GM18520 (cell line): ENCODE results near the gene RDH16.
"Not testable (repeated sequence)": the region's sequence is repeated elsewhere in the genome, so short reads cannot be mapped to it uniquely, and the experiment has no call there.

Experiments
- ATAC-seq: cut with Tn5 transposase; IDR thresholded peaks from one replicate; pipeline ENCODE4 v1.9.1; 2021; ENCODE audit not compliant: unreplicated experiment

The RDH16 gene

GRCh38 chr12:56989861-56990610, 32.6 kb upstream of the RDH16 start:
- ATAC-seq = no peak

- no peak for ATAC-seq
Measured at GRCh38 chr12:56988207-56988739, 30.9 kb upstream of the RDH16 start.

- no peak for ATAC-seq
Measured at GRCh38 chr12:56987551-56988053, 30.2 kb upstream of the RDH16 start.

- no peak for ATAC-seq
Measured at GRCh38 chr12:56987011-56987410, 29.6 kb upstream of the RDH16 start.

- not testable (repeated sequence) for ATAC-seq
Measured at GRCh38 chr12:56985714-56986113, 28.3 kb upstream of the RDH16 start.

GRCh38 chr12:56983386-56983785, 26.0 kb upstream of the RDH16 start:
- no peak for ATAC-seq

- not testable (repeated sequence) for ATAC-seq
Measured at GRCh38 chr12:56982578-56983236, 25.3 kb upstream of the RDH16 start.

- ATAC-seq = no peak
Measured at GRCh38 chr12:56980941-56981530, 23.6 kb upstream of the RDH16 start.

GRCh38 chr12:56980268-56980667, 22.9 kb upstream of the RDH16 start:
- ATAC-seq = no peak

GRCh38 chr12:56979628-56980027, 22.2 kb upstream of the RDH16 start:
- ATAC-seq = no peak

GRCh38 chr12:56978397-56979138, 21.2 kb upstream of the RDH16 start:
- ATAC-seq = no peak

- ATAC-seq = not testable (repeated sequence)
Measured at GRCh38 chr12:56977361-56977760, 20.0 kb upstream of the RDH16 start.

GRCh38 chr12:56974224-56974623, 16.8 kb upstream of the RDH16 start:
- not testable (repeated sequence) for ATAC-seq

- ATAC-seq = not testable (repeated sequence)
Measured at GRCh38 chr12:56968910-56969309, 11.5 kb upstream of the RDH16 start.

- not testable (repeated sequence) for ATAC-seq
Measured at GRCh38 chr12:56965997-56966642, 8.7 kb upstream of the RDH16 start.

GRCh38 chr12:56965124-56965523, 7.7 kb upstream of the RDH16 start:
- not testable (repeated sequence) for ATAC-seq

GRCh38 chr12:56963557-56963956, 6.1 kb upstream of the RDH16 start:
- not testable (repeated sequence) for ATAC-seq

- not testable (repeated sequence) for ATAC-seq
Measured at GRCh38 chr12:56962247-56962646, 4.8 kb upstream of the RDH16 start.

- no peak for ATAC-seq
Measured at GRCh38 chr12:56958422-56958821, 1.0 kb upstream of the RDH16 start.

- no peak for ATAC-seq
Measured at GRCh38 chr12:56955631-56956256, 1.7 kb downstream of the RDH16 start.
